GM19238 (cell line): ENCODE results near the gene ZFR2.
"Not testable (repeated sequence)": the region's sequence is repeated elsewhere in the genome, so short reads cannot be mapped to it uniquely, and the experiment has no call there.

ENCODE experiments used
- DNase-seq: peaks from one replicate; pipeline ENCODE4 v3.0.0; 2011; ENCODE audit warnings: low spot score; ENCODE audit not compliant: insufficient read length

ZFR2 gene

DNA sequence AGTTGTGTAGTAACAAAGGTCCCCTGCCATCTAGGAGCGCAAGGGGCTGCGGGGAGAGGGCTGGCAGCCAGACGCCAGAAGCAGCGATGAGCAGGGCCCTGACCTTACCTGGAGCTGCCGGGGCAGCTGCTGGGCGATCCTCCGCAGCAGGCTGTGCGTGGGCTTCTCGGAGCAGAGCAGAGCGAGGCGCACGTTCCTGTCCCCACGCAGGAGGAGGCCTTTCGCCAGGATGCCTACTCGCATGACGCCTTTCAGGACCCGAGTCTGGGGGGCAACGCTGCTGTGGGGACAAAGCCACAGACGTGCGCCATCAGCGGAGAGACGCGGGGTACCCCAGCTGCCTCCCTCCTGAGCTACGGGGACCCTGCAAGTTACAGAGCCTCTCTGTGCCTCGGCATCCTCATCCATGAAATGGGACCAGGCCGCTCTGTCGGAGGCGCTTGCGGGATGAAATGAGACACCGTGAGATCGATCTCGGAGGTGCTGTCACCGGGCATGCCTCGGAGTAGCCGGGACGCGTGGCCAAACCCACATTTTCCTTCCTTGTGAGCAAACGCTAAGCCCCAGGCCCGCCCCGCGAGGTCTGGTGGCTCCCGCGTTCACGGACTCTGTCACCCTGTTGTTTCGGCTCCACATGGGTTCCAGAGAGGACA is 52.1 kb downstream of the ZFR2 start:
- DNase-seq = no peak

GRCh38 chr19:3816148-3816547 is 52.7 kb downstream of the ZFR2 start:
- DNase-seq = not testable (repeated sequence)

DNA sequence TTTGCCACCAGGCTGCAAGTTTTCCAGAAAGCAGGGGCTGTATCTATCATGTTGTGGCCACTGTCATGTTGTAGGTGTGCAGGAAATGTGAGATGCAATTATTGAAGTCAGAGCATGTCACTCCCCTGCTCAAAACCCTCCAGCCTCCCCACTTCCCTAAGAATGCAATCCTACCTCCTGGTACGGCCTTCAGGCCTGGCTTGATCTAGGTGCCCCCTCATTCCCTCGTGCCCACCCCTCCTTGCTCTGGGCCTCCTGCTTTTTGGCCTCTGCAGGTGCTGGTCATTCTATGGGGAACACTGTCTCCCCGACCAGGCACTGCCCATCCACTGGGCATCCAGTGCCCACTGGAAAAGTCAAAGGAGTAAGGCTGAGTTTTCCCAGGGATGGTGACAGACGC is 54.2 kb downstream of the ZFR2 start:
- DNase-seq = no peak

DNA sequence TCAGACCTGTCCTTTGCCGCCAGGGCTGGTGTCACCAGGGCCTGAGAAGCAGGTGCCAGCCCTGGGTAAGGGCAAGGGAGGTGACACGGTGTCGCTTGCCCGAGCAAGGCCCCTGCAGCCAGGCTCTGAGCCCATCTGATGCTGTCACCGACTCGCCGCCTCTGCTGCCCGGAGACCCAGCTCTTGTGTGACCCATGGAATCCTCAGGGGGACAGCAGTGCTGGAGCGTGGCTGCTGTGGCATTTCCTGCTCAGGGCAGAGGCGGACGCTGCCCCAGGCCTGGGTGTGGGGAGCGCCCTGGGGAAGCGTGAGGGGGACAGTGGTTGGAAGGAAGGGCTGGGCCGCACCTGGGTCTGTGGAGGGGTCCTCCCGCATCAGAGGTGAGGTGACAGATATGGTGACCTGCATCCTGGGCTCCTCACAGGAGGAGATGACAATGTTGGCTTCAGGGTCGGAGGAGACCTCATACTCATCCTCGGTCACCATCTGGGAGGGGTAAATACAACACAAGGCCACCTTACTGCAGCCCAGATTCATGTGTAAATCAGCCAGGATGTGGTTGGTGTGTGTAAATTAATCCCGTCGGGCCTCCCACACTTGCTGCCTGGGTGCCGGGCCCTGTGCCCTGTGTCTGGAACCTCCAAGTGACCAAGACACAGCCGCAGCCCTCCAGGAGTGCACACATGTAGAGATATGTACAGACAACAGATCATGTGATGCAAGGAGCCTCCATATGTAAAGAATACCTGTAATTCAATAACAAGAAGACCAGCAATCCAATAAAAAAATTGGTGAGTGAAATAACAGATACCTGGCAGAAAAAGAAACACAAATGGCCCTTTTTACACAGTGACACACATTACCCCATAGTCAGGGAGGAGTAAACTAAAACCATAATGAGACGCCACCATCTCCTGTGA is 55.1 kb downstream of the ZFR2 start:
- DNase-seq = no peak

- DNase-seq = no peak
Observed at GRCh38 chr19:3810708-3811355, 58.0 kb downstream of the ZFR2 start.

DNA sequence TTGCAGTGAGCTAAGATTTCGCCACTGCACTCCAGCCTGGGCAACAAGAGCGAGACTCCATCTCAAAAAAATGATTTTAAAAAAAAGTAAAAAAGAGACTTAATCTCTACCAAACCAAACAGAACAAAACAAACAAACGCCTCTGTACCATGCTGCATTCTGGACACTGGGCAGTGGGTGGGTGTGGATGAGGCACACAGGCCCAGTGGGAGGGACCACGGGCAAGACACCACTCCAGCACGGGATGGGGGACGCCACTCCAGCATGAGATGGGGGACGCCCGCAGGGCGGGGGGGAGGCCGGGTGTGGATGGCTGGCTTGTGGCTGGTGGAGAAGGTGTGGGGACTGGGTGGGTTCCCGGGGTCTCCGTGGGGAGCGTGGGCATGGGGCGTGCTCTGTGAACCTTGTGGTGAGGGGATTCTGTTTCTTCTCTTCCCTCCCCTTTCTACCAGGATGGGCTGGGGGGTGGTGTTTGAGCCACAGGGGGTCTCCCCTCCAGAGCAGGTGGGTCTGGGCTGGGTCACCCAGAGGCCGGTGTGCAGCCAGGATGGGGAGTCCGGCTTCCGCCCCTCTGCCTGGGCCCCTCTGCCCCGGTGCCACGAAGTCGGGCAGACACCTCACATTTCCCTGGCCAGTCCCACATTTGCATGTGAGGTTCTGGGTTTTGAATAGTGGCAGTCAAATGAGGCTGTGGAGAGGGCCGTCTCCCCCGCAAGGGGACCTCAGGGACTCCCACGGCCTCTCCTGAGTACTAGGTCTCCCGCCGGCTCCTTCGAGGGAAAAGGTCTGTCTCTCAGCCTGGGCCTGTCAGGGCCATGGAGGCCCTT is 58.7 kb downstream of the ZFR2 start:
- DNase-seq = no peak

- DNase-seq = no peak
Observed at GRCh38 chr19:3808420-3809143, 60.3 kb downstream of the ZFR2 start.

DNA sequence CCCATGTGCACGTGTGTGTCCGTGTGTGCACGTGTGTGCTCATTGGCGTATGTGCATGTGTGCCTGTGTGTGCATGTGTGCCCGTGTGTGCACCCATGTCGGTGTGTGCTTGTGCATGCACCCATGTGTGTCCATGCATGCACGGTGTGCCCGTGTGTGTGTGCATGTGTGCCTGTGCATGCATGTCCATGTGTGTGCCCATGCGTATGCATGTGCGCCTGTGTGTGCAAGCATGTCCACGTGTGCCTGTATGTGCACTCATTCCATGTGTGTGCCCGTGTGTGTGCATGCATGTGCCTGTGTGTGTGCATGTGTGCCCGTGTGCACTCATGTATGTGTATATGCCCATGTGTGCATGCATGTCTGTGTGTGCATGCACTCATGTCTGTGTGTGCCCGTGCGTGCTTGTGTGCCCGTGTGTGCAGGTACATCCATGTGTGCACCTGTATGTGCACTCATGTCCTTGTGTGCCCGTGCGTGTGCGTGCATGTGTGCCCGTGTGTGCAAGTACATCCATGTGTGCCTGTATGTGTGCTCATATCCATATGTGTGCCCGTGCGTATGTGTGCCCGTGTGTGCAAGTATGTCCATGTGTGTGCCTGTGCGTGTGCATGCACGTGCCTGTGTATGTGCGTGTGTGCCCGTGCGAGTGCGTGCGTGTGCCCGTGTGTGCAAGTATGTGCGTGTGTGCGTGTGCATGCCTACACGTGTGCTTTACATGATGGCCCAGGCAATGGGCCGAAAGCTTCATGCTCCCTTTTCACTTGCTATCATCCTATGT is 61.1 kb downstream of the ZFR2 start:
- DNase-seq = no peak

DNA sequence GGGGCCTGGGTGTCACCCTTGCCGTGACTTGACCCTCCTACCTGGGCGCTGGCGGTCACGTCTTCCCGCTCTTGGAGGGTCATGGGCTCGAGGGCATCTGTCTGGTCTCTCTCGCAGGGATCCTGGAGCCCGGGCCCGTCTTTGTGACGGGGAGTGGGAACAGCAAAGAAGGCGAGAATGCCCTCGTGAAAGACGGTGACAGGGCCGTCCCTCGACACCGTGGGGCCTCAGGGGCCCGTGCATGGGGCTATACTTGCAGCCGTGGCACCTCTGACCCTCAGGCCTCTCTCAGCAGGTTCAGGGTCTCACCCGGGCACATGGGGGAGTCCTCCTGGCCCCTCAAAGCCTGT is 61.7 kb downstream of the ZFR2 start:
- no peak for DNase-seq

- no peak for DNase-seq
Observed at GRCh38 chr19:3805859-3806258, 63.0 kb downstream of the ZFR2 start.

DNA sequence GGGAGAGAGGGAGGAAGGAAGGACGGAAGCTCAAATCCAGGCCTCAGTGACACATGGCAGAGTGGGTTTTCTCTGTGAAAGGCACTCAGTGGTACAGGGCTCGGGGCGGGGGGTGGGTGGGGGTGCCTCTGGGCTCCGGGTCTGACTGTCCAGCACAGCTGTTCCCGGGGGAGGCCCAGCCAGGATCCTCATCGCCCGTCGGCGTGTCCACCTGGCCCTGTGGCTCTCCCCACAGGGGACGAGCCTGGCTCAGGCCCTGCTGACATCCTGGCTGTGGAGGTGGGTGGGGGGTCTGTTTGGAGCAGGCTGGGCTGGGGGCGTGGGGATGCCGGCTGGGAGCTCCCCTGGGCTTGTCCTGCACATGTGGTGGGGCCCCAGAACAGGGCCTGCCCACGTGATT is 64.4 kb downstream of the ZFR2 start:
- DNase-seq = no peak

- DNase-seq = no peak
Observed at GRCh38 chr19:3803986-3804385, 64.9 kb downstream of the ZFR2 start.

- DNase-seq = no peak
Observed at GRCh38 chr19:3803114-3803888, 65.5 kb downstream of the ZFR2 start.

DNA sequence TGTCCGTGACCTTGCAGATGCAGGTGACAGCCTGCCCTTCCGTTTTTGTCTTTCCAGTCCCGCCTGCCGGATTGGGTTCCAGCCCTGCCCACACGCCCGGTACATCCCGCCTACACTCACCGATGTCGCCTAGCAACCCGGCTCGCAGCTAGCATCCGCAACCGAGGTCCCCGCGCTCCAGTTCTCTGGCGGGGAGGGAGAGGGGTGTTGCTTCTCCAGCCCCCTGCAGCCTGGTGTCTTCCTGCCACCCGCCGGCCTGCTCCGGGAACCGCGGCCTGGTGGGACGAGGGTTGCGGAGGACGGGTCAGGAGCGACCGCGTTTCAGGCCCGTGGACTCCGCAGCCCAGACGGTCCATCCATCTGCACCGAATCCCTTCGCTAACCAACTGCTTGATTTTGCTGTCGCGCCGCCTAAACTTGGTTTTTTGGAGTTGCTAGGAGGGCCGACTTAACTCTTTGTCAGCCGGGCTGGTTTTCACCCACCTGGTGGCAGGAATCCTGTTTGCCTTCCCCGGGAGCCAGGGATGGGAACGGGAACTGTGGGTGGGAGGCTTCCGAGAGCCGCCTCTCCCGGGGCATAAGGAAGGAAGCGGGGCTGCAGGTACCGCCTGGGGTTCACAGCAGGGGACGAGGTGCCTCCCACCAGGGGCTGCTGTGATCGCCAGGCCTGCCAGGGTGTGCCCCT is 67.3 kb downstream of the ZFR2 start:
- DNase-seq = no peak

DNA sequence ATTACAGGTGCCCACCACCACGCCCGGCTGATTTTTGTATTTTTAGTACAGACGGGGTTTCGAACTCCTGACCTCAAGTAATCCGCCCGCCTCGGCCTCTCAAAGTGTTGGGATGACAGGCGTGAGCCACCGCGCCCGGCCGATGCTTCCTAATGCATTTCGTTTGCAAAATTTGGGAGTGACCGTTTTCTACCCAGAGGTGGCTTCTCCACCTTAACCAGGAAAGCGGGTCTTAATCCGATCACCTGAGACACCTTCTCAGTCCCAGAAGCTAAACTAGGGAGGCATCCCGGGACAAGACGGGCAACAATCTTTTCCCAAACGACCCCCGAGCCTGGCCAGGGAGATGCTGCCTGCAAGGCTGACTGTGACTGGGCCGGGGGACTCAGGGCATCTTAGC is 67.8 kb downstream of the ZFR2 start:
- DNase-seq = no peak

GRCh38 chr19:3798137-3798536 is 70.7 kb downstream of the ZFR2 start:
- no peak for DNase-seq

DNA sequence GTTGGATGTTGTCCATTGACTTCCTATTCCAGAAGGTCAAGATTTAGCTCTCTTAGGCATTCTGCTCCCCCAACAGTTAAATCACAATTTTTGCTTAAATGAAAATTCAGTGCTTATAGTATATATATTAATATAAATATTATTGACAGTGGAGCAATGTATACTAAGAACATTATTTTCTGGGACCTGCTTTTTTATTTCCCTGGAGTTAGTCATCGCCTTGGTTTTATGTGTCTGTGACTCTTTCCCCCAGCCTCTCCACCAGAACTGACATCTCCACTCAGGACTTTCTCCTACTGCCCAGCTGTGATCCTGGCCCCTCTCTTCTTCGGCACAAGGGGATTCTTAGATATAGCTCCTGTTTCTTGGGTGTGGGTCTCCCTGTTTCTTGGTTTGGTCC is 72.5 kb downstream of the ZFR2 start:
- DNase-seq = no peak

DNA sequence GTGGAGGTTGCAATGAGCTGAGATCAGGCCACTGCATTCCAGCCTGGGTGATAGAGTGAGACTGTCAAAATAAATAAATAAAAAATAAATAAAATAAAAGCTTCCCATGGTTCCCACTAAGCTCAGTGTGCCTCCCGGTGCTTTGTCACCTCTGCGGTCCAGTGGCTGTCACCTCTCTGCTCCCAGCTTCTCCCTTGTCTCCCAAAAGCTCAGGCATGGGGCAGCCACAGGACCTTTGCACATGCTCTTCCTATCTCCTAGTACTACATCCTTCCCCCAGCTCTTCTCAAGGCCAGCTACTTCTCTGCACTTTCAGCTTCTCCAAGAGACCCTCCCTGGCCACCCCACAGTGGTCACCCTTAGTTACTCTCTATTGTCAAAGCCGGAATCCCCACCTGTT is 75.0 kb downstream of the ZFR2 start:
- no peak for DNase-seq

DNA sequence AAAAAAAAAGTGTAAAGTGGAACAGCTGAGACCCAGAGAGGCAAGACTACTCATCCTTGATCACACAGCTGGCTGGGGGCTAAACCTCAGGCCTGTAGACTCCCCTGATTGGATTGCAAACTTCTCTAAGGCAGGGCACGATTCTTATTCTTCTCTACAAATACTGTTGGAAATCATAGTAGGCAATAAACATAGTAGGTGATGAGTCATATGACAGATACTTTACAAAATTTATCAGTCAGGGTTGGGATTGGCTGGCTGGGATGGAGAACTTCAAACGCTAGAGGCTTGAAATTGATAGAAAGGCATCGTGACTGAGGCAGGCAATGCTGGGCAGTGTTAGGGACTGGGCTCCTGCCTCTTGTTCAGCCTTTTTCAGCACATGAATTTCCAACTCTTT is 76.7 kb downstream of the ZFR2 start:
- DNase-seq = no peak
